Left lung (tissue), 10 donors: ENCODE measurements around the gene GPR84. TPM values are rescaled to one million over a fixed set of nuclear protein-coding genes. Genes with fewer than 3 reads are reported as not detected.

ENCODE experiments used
- ATAC-seq: fragments of 200-7000 bp; cut with Tn5 transposase; one replicate; pipeline ENCODE4 v1.9.1; 2020; ENCODE audit warnings: moderate library complexity
- DNase-seq, 4 donors: peaks; one replicate each; pipeline ENCODE4 v3.0.0-alpha.2; 2013 to 2020
- H3K27ac ChIP-seq, 2 donors: fragments of 200-600 bp; sonication (generic) in 1 of 2; one replicate each; pipeline versions ENCODE4 v1.5.0 to v1.8.0; 2020 to 2021
- H3K27me3 ChIP-seq, 2 donors: fragments of 200-600 bp; sonication (generic) in 1 of 2; one replicate each; pipeline versions ENCODE4 v1.5.0 to v1.8.0; 2020 to 2021
- H3K36me3 ChIP-seq, 2 donors: fragments of 200-600 bp; sonication (generic) in 1 of 2; one replicate each; pipeline versions ENCODE4 v1.5.0 to v1.8.0; 2020 to 2021
- H3K4me1 ChIP-seq, 2 donors: fragments of 200-600 bp; one replicate each; pipeline ENCODE4 v1.8.0; 2021
- H3K4me3 ChIP-seq, 2 donors: fragments of 200-600 bp; sonication (generic) in 1 of 2; one replicate each; pipeline versions ENCODE4 v1.5.0 to v1.8.0; 2020 to 2021; ENCODE audit warnings: mild to moderate bottlenecking in 1 of 2
- H3K9me3 ChIP-seq, 2 donors: fragments of 200-600 bp; sonication (generic) in 1 of 2; one replicate each; pipeline versions ENCODE4 v1.5.0 to v1.8.0; 2020 to 2021
- intact Hi-C, 2 donors: fragments of 100-400 bp; cut with DNase I; formaldehyde crosslinking; loops; one replicate each; pipeline versions ENCODE4 v1.11.2 to v1.14.2; 2022
- polyA plus RNA-seq, 6 donors: library from polyadenylated mRNA; unstranded; fragments of 120-200 nt; gene quantifications; one replicate each; pipeline ENCODE4 v1.2.1, GENCODE V29; 2013; ENCODE audit not compliant: insufficient read length in 6 of 6
- total RNA-seq, 2 donors: library from RNA; stranded (reverse); fragmentation: NEBNext Ultra II Directional; extraction: Animal tissue kit (Norgen Biotek cat#: 25700); gene quantifications; one replicate each; pipeline ENCODE4 v1.2.1, GENCODE V29; 2021
- TF ChIP-seq, protein P1 (sequence below), 2 donors: fragments of 200-600 bp; sonication (generic) in 1 of 2; IDR thresholded peaks; one replicate each; pipeline versions ENCODE4 v1.5.0 to v1.8.0; 2021; ENCODE audit warnings: antibody characterized with exemption in 2 of 2
- donor health status: DM: no; HTN: yes; CAD: no.
- donor health status: DM: no; HTN: no; CAD: no.

Gene GPR84
- total and polyA plus RNA-seq, 8 donors: 0.23 to 10.3 (median 0.41) TPM; not detected in 1

DNA sequence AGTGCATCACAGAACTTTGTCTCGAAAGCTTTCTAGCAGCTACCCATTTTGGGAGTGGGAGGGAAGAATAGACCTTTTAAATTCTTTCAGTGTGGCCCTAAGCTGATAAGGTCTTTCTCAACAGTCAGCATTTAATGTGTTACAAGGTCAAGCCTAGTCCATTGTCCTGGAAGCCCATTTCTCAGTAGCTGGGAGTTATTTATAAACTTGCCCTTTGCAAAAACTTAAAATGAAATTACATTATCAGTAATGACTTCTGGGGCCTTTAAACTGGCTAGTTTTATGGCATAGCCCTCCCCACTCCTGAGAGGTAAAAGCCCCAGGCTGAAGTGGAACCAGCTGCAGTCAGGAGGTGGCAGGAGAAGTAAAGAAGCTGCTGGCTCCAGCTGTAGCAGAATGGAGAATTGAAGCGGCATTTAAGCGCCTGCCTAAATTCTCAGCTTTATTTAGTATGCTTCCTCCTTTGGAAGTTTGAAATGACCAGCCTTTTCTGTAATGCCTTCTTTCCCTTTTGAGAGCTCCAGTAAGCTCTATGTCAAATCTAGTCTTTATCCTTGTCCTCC is 26.9 kb downstream of the GPR84 start:
- H3K27me3 ChIP-seq: no peaks in the 10 kb centered on the region
- ATAC-seq (peak; percentile 77), DNase-seq (peak in 2 of 4 donors; percentile 47 to 79)
- H3K36me3 ChIP-seq: peaks cover 6 to 23% of the 10 kb centered on the region in 2 donors
- H3K4me3 ChIP-seq: no peak overlapping the region
- H3K4me1 ChIP-seq: peaks cover 27 to 63% of the 10 kb centered on the region in 2 donors
- H3K9me3 ChIP-seq: no peaks in the 10 kb centered on the region
- peak overlapping the region; percentile 38 to 56 for H3K27ac ChIP-seq
- intact Hi-C loops: no loop called here
- TF ChIP-seq, protein P1, sequence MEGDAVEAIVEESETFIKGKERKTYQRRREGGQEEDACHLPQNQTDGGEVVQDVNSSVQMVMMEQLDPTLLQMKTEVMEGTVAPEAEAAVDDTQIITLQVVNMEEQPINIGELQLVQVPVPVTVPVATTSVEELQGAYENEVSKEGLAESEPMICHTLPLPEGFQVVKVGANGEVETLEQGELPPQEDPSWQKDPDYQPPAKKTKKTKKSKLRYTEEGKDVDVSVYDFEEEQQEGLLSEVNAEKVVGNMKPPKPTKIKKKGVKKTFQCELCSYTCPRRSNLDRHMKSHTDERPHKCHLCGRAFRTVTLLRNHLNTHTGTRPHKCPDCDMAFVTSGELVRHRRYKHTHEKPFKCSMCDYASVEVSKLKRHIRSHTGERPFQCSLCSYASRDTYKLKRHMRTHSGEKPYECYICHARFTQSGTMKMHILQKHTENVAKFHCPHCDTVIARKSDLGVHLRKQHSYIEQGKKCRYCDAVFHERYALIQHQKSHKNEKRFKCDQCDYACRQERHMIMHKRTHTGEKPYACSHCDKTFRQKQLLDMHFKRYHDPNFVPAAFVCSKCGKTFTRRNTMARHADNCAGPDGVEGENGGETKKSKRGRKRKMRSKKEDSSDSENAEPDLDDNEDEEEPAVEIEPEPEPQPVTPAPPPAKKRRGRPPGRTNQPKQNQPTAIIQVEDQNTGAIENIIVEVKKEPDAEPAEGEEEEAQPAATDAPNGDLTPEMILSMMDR (IDR thresholded peaks at IDR 0.05): no peak

DNA sequence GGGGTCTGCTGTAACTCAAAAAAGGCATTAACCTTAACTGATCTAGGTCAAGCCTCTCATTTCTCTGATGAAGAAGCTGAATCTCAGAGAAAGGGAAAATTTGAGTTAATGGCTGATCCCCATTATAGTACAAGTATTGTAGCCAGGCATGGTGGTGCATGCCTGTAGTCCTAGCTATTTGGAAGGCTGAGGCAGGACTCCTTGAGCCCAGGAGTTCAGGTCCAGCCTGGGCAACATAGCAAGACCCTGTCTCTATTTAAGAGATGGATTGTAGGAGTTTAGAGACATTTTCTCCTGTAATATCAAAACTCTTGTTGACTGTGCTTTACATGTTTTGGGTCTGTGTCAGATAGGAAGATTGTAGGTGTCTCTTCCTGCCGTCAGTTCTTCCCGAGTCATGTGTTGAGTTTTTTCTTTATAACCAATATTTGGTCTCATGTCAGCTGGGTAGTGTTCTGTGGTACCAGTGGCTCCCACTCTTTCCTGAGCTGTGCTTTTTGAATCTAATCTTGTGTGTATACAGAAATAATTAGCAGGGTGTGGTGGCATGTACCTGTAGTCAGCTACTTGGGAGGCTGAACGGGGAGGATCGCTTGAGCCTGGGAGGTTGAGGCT is 30.8 kb downstream of the GPR84 start:
- Histone ChIP-seq H3K27me3 (no peaks in the 10 kb centered on the region), H3K36me3 (no peaks in the 10 kb centered on the region), H3K9me3 (no peaks in the 10 kb centered on the region), H3K27ac (no peak overlapping the region), H3K4me3 (no peak overlapping the region), H3K4me1 (peaks cover 30 to 88% of the 10 kb centered on the region in 2 donors)
- TF ChIP-seq, protein P1 (IDR thresholded peaks at IDR 0.05): no peak
- intact Hi-C loops: no loop called here
- ATAC-seq (no peak), DNase-seq (no peak)

DNA sequence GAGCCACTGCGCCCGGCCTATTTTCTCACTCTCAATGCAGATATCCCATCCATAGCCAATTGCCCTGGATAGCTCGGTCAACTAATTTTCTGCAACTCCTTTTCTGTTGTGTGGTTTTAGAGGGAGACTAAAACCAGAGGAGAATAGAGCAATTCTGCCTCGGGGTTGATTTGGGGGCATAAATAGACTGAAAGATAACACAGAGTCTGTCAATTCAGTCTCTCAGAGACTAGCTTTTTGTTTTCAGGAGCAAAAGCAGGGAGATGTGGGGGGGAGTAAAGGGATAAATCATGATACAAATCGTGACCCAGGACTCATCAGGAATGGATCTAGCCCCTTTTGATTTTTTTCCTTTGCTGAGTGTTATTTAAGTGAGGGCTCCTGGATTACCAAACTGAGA is 32.8 kb downstream of the GPR84 start:
- Histone ChIP-seq H3K27me3 (no peaks in the 10 kb centered on the region), H3K4me1 (peaks cover 13 to 88% of the 10 kb centered on the region in 2 donors), H3K4me3 (no peak overlapping the region), H3K9me3 (no peaks in the 10 kb centered on the region), H3K36me3 (no peaks in the 10 kb centered on the region), H3K27ac (peak overlapping the region in 1 of 2 donors; percentile 18)
- TF ChIP-seq, protein P1 (IDR thresholded peaks at IDR 0.05): no peak
- ATAC-seq (no peak), DNase-seq (no peak)
- intact Hi-C loops: no loop called here

DNA sequence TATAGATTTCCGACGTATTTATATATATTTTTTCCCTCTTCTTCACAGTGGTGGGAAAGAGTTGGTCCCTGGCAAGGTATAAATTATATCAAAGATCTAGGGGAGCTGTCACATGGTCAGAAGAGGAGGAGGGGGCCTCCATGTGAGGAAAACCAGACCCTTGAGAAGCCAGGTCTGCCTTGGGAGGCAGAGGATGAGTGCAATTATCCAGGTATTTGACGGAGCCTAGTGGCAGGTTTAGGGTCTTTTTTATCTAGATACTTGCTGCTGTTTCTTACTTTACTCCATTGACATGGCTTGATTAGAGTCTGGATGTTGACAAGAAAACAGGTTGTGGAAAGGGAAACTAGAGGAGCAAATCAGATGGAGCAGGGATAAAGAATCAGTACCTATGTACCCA is 33.8 kb downstream of the GPR84 start:
- Histone ChIP-seq H3K4me3 (no peak overlapping the region), H3K27ac (peak overlapping the region in 1 of 2 donors; percentile 37), H3K36me3 (no peaks in the 10 kb centered on the region), H3K9me3 (no peaks in the 10 kb centered on the region), H3K27me3 (no peaks in the 10 kb centered on the region), H3K4me1 (peaks cover 13 to 89% of the 10 kb centered on the region in 2 donors)
- TF ChIP-seq, protein P1 (IDR thresholded peaks at IDR 0.05): no peak
- DNase-seq (no peak), ATAC-seq (no peak)
- intact Hi-C loops: no loop called here

DNA sequence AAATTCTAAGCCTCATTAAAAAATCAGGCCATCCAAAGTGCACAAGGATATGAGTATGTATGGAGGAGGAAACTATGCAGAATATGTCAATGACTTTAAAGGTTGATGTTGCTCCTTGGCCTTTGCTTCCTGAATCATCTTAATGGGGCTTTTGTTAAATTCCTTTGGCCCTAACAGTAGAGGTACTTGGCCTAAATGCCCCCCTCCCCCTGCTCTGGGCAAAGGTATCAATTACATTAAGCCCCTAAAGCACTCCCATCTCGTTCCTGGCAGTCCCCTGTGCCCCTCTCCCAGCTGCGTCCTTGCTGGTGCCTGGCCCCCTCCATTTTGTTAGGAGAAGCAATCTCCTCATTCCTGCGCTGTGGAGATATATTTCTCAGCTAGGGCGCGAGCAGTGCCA is 34.5 kb downstream of the GPR84 start:
- Histone ChIP-seq H3K27me3 (no peaks in the 10 kb centered on the region), H3K4me1 (peaks cover 10 to 84% of the 10 kb centered on the region in 2 donors), H3K36me3 (no peaks in the 10 kb centered on the region), H3K4me3 (no peak overlapping the region), H3K27ac (peak overlapping the region; percentile 8 to 54), H3K9me3 (no peaks in the 10 kb centered on the region)
- ATAC-seq (no peak), DNase-seq (no peak)
- intact Hi-C loops: no loop called here
- TF ChIP-seq, protein P1 (IDR thresholded peaks at IDR 0.05): no peak
